ENCODE measurements around the gene PKN2. TPM values are rescaled to one million over a fixed set of nuclear protein-coding genes. Genes with fewer than 3 reads are reported as not detected.
"Not testable (repeated sequence)": the region's sequence is repeated elsewhere in the genome, so short reads cannot be mapped to it uniquely, and the experiment has no call there.

The PKN2 gene
- total and polyA plus RNA-seq, 7 donors: 6.2 to 21.2 (median 16.7) TPM

- H3K27me3 ChIP-seq (ENCODE audit: insufficient read depth in 3 of 3, low read length in 2 of 3): no peaks in the 10 kb centered on the region
- H3K9me3 ChIP-seq: no peaks in the 10 kb centered on the region
- DNase-seq (no peak), ATAC-seq (no peak)
- TF ChIP-seq CTCF (IDR thresholded peaks at IDR 0.05): no peak
- no peak overlapping the region for H3K4me3 ChIP-seq
- H3K36me3 ChIP-seq (ENCODE audit: insufficient read depth in 1 of 2, low read depth in 1 of 2): peaks cover 0 to 44% of the 10 kb centered on the region in 2 donors
- H3K4me1 ChIP-seq: peaks cover 12% of the 10 kb centered on the region
- H3K27ac ChIP-seq: no peak overlapping the region
- intact Hi-C loops (cut with DNase I): loop anchor here (5.0 to 10.0 kb wide), 3 partner anchors 184 to 224 kb away; no protein-coding TSS in a partner anchor
- WGBS, 3 donors: 65 to 83% (median 71%) methylated on average over 4 of the region's 4 CpGs
Measured at GRCh38 chr1:88878731-88879130, 194.7 kb downstream of the PKN2 start.

- peaks cover 2 to 64% of the 10 kb centered on the region in 2 donors for H3K36me3 ChIP-seq (ENCODE audit: insufficient read depth in 1 of 2, low read depth in 1 of 2)
- H3K27me3 ChIP-seq (ENCODE audit: insufficient read depth in 3 of 3, low read length in 2 of 3); ATAC-seq; H3K4me3 ChIP-seq; intact Hi-C loops (cut with DNase I); H3K27ac ChIP-seq; H3K9me3 ChIP-seq; DNase-seq: not testable (repeated sequence)
- 77 to 86% (median 83%) methylated on average over 8 of the region's 8 CpGs for WGBS, 3 donors
- peaks cover 12% of the 10 kb centered on the region for H3K4me1 ChIP-seq
Measured at GRCh38 chr1:88880717-88881116, 196.6 kb downstream of the PKN2 start.

- intact Hi-C loops (cut with DNase I): no loop called here
- Histone ChIP-seq H3K9me3 (no peaks in the 10 kb centered on the region), H3K27me3 (ENCODE audit: insufficient read depth in 3 of 3, low read length in 2 of 3) (no peaks in the 10 kb centered on the region), H3K4me1 (no peaks in the 10 kb centered on the region), H3K27ac (no peak overlapping the region), H3K4me3 (no peak overlapping the region), H3K36me3 (ENCODE audit: insufficient read depth in 1 of 2, low read depth in 1 of 2) (peaks cover 2 to 71% of the 10 kb centered on the region in 2 donors)
- DNase-seq: no peak
- no peak for TF ChIP-seq CTCF (IDR thresholded peaks at IDR 0.05)
- WGBS, 3 donors: 71 to 86% (median 78%) methylated on average over 3 of the region's 3 CpGs
- no peak for ATAC-seq
Measured at GRCh38 chr1:88883156-88883555, 199.1 kb downstream of the PKN2 start.

Other genes starting within 250 kb of the PKN2 start
- gene GTF2B, start 207.3 kb downstream of the PKN2 start, total RNA-seq: 10 to 100 TPM; 11.8 to 16.2 (median 14.2) TPM
- gene GTF2B, start 207.3 kb downstream of the PKN2 start, polyA plus RNA-seq: 10 to 100 TPM; 15.4 to 23.3 (median 15.6) TPM

Data from psoas muscle (tissue), 8 donors.